ENCODE results near the gene MADD. TPM values are rescaled to one million over a fixed set of nuclear protein-coding genes. Genes with fewer than 3 reads are reported as not detected.

Gene MADD
- total RNA-seq, 2 experiments from 2014 or later: 161 to 178 TPM

- Mint-ChIP-seq H3K4me1 (ENCODE audit: low read depth) (peaks cover 15% of the 10 kb centered on the region), H3K4me3 (no peak overlapping the region), H3K36me3 (ENCODE audit: low read depth) (peaks cover 7% of the 10 kb centered on the region), H3K27me3 (no peaks in the 10 kb centered on the region), H3K27ac (no peak overlapping the region), H3K9me3 (no peaks in the 10 kb centered on the region)
- Histone ChIP-seq H3K9me3 (ENCODE audit: control insufficient read depth in 1 of 2, insufficient read depth in 1 of 2, low read length in 2 of 2) (no peaks in the 10 kb centered on the region), H3K27ac (ENCODE audit: low read depth in 1 of 2, low read length in 2 of 2) (no peak overlapping the region), H3K4me1 (ENCODE audit: insufficient read depth, low read length) (peaks cover 19% of the 10 kb centered on the region), H3K27me3 (ENCODE audit: control insufficient read depth in 1 of 2, insufficient read depth in 2 of 2, low read length in 2 of 2) (no peaks in the 10 kb centered on the region), H3K36me3 (ENCODE audit: insufficient read depth, low read length) (no peaks in the 10 kb centered on the region), H3K4me3 (ENCODE audit: low read length) (no peak overlapping the region)
- ChIA-PET CTCF (no interaction called here), POLR2A (interaction anchor here (0.7 kb wide), 1 partner anchor 11 kb away, joined by 3 read pairs; no protein-coding TSS in a partner anchor)
- DNase-seq (no peak), ATAC-seq (ENCODE audit: poor library complexity) (no peak)
- TF ChIP-seq CTCF (IDR thresholded peaks at IDR 0.05): no peak
- intact Hi-C loops (cut with DNase I, micrococcal nuclease): no loop called here
Measured at GRCh38 chr11:47253660-47254059, 16.3 kb upstream of the MADD start.

GRCh38 chr11:47254386-47254785 is 15.5 kb upstream of the MADD start:
- Histone ChIP-seq H3K27ac (ENCODE audit: low read depth in 1 of 2, low read length in 2 of 2) (no peak overlapping the region), H3K27me3 (ENCODE audit: control insufficient read depth in 1 of 2, insufficient read depth in 2 of 2, low read length in 2 of 2) (no peaks in the 10 kb centered on the region), H3K36me3 (ENCODE audit: insufficient read depth, low read length) (no peaks in the 10 kb centered on the region), H3K4me3 (ENCODE audit: low read length) (no peak overlapping the region), H3K4me1 (ENCODE audit: insufficient read depth, low read length) (peaks cover 15% of the 10 kb centered on the region), H3K9me3 (ENCODE audit: control insufficient read depth in 1 of 2, insufficient read depth in 1 of 2, low read length in 2 of 2) (no peaks in the 10 kb centered on the region)
- Mint-ChIP-seq H3K4me1 (ENCODE audit: low read depth) (peaks cover 11% of the 10 kb centered on the region), H3K27ac (no peak overlapping the region), H3K4me3 (no peak overlapping the region), H3K27me3 (no peaks in the 10 kb centered on the region), H3K9me3 (no peaks in the 10 kb centered on the region), H3K36me3 (ENCODE audit: low read depth) (peaks cover under 1% of the 10 kb centered on the region)
- POLR2A ChIA-PET: interaction anchor here (0.7 kb wide), 1 partner anchor 11 kb away, joined by 3 read pairs; no protein-coding TSS in a partner anchor
- CTCF ChIA-PET: no interaction called here
- intact Hi-C loops (cut with DNase I, micrococcal nuclease): no loop called here
- ATAC-seq (ENCODE audit: poor library complexity): no peak
- DNase-seq: peak in 2 of 14 experiments; percentile 48 to 55
- no peak for TF ChIP-seq CTCF (IDR thresholded peaks at IDR 0.05)

- Histone ChIP-seq H3K27me3 (ENCODE audit: control insufficient read depth in 1 of 2, insufficient read depth in 2 of 2, low read length in 2 of 2) (no peaks in the 10 kb centered on the region), H3K9me3 (ENCODE audit: control insufficient read depth in 1 of 2, insufficient read depth in 1 of 2, low read length in 2 of 2) (no peaks in the 10 kb centered on the region), H3K36me3 (ENCODE audit: insufficient read depth, low read length) (no peaks in the 10 kb centered on the region), H3K4me3 (ENCODE audit: low read length) (no peak overlapping the region), H3K4me1 (ENCODE audit: insufficient read depth, low read length) (peaks cover 17% of the 10 kb centered on the region), H3K27ac (ENCODE audit: low read depth in 1 of 2, low read length in 2 of 2) (no peak overlapping the region)
- Mint-ChIP-seq H3K4me3 (no peak overlapping the region), H3K36me3 (ENCODE audit: low read depth) (no peaks in the 10 kb centered on the region), H3K9me3 (no peaks in the 10 kb centered on the region), H3K4me1 (ENCODE audit: low read depth) (peaks cover 12% of the 10 kb centered on the region), H3K27ac (no peak overlapping the region), H3K27me3 (no peaks in the 10 kb centered on the region)
- no peak for ATAC-seq (ENCODE audit: poor library complexity)
- no peak for DNase-seq
- ChIA-PET CTCF (no interaction called here), POLR2A (no interaction called here)
- intact Hi-C loops (cut with DNase I, micrococcal nuclease): no loop called here
- no peak for TF ChIP-seq CTCF (IDR thresholded peaks at IDR 0.05)
Measured at GRCh38 chr11:47256374-47256773, 13.6 kb upstream of the MADD start.
